Transverse colon (tissue), 4 donors: ENCODE data around the gene ZNF236.

Experiments used
- CTCF ChIP-seq, 5 experiments: fragments of 200-600 bp in 3 of 5; fragments of 450-650 bp in 2 of 5; sonication (generic) in 3 of 5; IDR thresholded peaks; 1 replicate in 2 of 5; 2 replicates in 3 of 5; pipeline ENCODE4 v1.5.1; 2016 to 2017; ENCODE audit warnings: antibody characterized with exemption in 5 of 5, inconsistent platforms in 3 of 5, mild to moderate bottlenecking in 2 of 5, moderate library complexity in 1 of 5
- EP300 ChIP-seq: sonication (generic); formaldehyde crosslinking; IDR thresholded peaks from one replicate; pipeline ENCODE4 v1.6.1; 2017; ENCODE audit warnings: antibody characterized with exemption, low read depth
- POLR2A ChIP-seq: fragments of 450-650 bp; IDR thresholded peaks from one replicate; pipeline ENCODE4 v1.6.1; 2016; ENCODE audit warnings: antibody characterized with exemption, mild to moderate bottlenecking, moderate library complexity
- POLR2AphosphoS5 ChIP-seq, 3 donors: sonication (generic); formaldehyde crosslinking; IDR thresholded peaks; one replicate each; pipeline ENCODE4 v1.6.1; 2016; ENCODE audit warnings: antibody characterized with exemption in 3 of 3

GRCh38 chr18:76914314-76914713, 92.0 kb downstream of the ZNF236 start:
- no peak for TF ChIP-seq POLR2AphosphoS5 (IDR thresholded peaks at IDR 0.05)
- TF ChIP-seq CTCF (IDR thresholded peaks at IDR 0.05) = no peak
- TF ChIP-seq POLR2A = no peak
- TF ChIP-seq EP300 = no peak
